Lower leg skin (tissue), 4 donors: ENCODE measurements around the gene GFPT1. TPM values are rescaled to one million over a fixed set of nuclear protein-coding genes. Genes with fewer than 3 reads are reported as not detected.
A peak's percentile ranks its signal among the peaks of the same experiment; 100 is the strongest.

Experiments
- DNase-seq, 2 donors: peaks; one replicate each; pipeline ENCODE4 v3.0.0-alpha.2; 2019; ENCODE audit warnings: low spot score in 2 of 2
- H3K4me3 ChIP-seq: fragments of 200-600 bp; sonication (generic); 2 replicates; pipeline ENCODE4 v1.5.1; 2017; ENCODE audit warnings: mild to moderate bottlenecking, low read depth; ENCODE audit not compliant: poor library complexity, severe bottlenecking
- POLR2A ChIP-seq, 2 donors: fragments of 450-650 bp; IDR thresholded peaks; one replicate each; pipeline ENCODE4 v1.6.1; 2016 to 2017; ENCODE audit warnings: antibody characterized with exemption in 2 of 2, mild to moderate bottlenecking in 1 of 2, moderate library complexity in 1 of 2
- WGBS, 2 donors: methylation state at CpG; one replicate each; pipeline ENCODE4 v1.1.5; 2018; 5-methylcytosine and 5-hydroxymethylcytosine counted together
- intact Hi-C: fragments of 100-400 bp; cut with DNase I; formaldehyde crosslinking; loops from one replicate; pipeline ENCODE4 v1.15.0; 2023; ENCODE audit warnings: low total_unique reads
- total RNA-seq, 4 donors: library from RNA; depleted of rRNA; stranded (reverse); fragments of >200 nt; gene quantifications; one replicate each; pipeline ENCODE4 v1.1.0, GENCODE V29; 2016
- TF ChIP-seq, protein P1 (sequence below), 3 donors: fragments of 450-650 bp; IDR thresholded peaks; one replicate each; pipeline ENCODE4 v1.5.1; 2016; ENCODE audit warnings: antibody characterized with exemption in 3 of 3, mild to moderate bottlenecking in 3 of 3, moderate library complexity in 2 of 3

Gene GFPT1
- total RNA-seq, 4 donors from 2014 or later = 9.5 to 12.4 (median 11.2) TPM

DNA sequence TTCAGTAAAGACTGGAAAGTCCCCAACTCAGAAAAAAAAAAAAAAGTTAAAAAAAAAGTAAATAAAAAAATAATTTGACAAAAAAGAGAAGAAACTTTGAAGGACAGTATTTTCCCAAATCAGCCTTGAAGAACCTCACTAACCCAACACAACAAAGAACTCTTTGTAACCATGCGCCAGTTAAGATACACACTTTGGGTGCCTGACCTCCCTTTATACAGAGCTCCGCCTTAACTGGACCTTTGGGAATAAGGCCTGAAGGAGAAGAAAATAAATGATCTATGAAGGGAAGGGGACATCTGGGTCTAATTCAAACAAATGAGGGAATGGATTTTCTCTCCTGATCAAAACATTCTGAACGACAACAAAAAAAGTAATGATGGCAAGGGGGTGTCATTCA is 2.2 kb upstream of the GFPT1 start:
- intact Hi-C loops = no loop called here
- no peak for DNase-seq
- TF ChIP-seq, protein P1, sequence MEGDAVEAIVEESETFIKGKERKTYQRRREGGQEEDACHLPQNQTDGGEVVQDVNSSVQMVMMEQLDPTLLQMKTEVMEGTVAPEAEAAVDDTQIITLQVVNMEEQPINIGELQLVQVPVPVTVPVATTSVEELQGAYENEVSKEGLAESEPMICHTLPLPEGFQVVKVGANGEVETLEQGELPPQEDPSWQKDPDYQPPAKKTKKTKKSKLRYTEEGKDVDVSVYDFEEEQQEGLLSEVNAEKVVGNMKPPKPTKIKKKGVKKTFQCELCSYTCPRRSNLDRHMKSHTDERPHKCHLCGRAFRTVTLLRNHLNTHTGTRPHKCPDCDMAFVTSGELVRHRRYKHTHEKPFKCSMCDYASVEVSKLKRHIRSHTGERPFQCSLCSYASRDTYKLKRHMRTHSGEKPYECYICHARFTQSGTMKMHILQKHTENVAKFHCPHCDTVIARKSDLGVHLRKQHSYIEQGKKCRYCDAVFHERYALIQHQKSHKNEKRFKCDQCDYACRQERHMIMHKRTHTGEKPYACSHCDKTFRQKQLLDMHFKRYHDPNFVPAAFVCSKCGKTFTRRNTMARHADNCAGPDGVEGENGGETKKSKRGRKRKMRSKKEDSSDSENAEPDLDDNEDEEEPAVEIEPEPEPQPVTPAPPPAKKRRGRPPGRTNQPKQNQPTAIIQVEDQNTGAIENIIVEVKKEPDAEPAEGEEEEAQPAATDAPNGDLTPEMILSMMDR (IDR thresholded peaks at IDR 0.05) = no peak
- TF ChIP-seq POLR2A (IDR thresholded peaks at IDR 0.05) = no peak
- H3K4me3 ChIP-seq = no peak overlapping the region
- WGBS, 2 donors = 78 to 83% methylated on average over 3 of the region's 3 CpGs

DNA sequence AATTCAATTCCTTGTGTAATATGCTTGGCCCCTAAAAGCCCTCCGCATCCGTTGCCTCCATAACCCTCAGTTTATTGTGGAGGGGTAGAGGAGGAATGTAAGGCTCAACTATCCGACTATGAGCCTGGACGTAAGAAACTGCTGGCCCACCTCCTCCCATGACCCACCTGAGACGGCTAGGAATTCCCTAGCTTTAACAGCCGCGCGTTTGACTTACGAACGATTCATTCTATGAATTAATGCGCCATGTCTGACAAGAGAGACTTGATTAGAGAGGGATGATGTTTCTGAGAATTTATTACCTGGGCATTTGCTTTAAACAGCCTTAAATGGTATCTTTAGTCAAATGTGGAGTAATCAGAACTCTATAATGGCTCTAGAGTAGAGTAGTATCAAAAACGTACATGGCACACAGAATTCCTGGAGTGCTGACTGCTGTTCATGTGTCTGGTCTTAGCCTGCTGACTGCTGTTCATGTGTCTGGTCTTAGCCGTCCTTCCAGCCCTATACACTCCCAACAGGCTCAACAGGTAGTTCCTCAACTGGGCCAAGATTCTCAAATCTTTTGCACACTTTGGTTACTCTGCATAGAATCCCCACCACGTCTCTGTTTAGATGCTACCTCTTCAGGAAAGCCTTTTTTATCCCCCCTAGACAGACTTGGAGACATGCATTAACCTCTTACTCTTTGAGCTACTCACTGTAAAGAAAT is 899 bp upstream of the GFPT1 start:
- intact Hi-C loops = no loop called here
- DNase-seq = no peak
- 71 to 74% methylated on average over 14 of the region's 14 CpGs for WGBS, 2 donors
- TF ChIP-seq, protein P1 (IDR thresholded peaks at IDR 0.05) = no peak
- no peak for TF ChIP-seq POLR2A (IDR thresholded peaks at IDR 0.05)
- peak overlapping the region; percentile 27 for H3K4me3 ChIP-seq

DNA sequence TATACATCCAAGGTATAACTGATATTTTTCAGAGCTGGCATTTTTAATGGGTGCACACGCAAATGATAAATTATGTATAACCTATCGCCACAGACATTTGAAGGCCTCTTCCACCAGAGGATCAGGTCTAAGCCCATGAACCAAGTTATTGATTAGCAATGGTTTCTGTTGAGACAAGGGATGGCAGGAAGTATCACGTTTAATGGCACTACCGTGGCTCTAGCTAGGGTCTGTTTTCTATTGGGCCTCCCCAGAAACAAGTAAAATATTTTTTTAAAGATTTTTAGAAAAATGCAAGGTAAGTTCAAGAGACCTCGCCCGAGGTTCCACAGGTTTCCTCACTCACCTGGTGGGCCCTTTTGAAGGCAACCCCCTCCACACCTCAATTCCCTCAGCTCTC is 667 bp downstream of the GFPT1 start:
- DNase-seq = no peak
- peak overlapping the region; percentile 98 for H3K4me3 ChIP-seq
- intact Hi-C loops = no loop called here
- 4 to 5% methylated on average over 6 of the region's 6 CpGs for WGBS, 2 donors
- TF ChIP-seq, protein P1 (IDR thresholded peaks at IDR 0.05) = no peak
- TF ChIP-seq POLR2A (IDR thresholded peaks at IDR 0.05) = no peak

DNA sequence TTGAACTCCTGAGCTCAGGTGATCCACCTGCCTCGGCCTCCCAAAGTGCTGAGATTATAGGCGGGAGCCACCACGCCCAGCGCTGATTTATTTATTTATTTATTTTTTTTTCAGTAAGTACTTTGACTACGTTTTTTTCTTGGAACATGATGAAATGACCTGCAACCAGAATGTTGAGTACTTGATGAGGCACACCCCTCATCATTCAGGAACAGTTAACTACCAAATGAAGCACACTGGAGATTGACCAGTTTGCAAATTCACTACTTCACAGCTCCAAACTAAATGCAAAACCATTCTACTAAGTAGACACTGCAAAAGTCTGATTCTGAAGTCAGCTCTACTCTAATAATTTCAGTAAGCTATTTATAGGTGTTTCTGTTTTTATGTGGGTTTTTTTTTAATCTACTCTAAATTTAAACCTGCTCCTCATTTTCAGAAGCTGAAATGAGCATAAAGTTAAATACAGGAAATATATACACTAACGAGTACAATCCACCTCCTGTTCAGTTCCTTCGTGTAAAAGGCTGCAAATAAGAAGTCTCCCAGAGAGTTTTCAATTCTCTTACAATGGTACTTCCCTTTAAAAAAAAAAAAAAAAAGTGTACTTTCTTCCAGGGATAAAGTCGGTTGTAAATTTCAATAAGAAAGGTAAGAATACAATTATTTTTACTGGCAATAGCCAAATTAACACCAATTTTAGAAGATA is 1.4 kb downstream of the GFPT1 start:
- 35 to 37% methylated on average over 8 of the region's 8 CpGs for WGBS, 2 donors
- no peak overlapping the region for H3K4me3 ChIP-seq
- no peak for TF ChIP-seq POLR2A (IDR thresholded peaks at IDR 0.05)
- TF ChIP-seq, protein P1 (IDR thresholded peaks at IDR 0.05) = no peak
- intact Hi-C loops = no loop called here
- no peak for DNase-seq

DNA sequence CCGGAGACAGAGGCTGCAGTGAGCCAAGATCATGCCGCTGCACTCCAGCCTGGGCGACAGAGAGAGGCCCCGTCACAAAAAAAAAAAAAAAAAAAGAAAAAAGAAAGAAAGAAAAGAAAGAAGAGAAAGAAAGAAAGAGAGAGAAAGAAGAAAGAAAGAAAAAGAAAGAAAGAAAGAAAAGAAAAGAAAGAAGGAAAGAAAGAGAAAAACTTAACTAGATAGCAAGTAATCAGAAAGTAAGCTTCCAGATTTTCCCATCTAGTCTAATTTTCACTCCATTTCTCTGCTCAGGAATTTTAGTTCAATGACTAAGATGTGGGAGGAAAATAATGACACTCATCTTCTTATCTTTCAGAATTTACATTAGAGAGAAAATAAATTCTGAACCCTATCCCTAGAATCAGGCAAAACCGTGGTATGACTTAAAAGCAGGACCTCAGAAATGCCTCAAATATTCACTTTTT is 2.4 kb downstream of the GFPT1 start:
- intact Hi-C loops = no loop called here
- TF ChIP-seq, protein P1 (IDR thresholded peaks at IDR 0.05) = no peak
- TF ChIP-seq POLR2A (IDR thresholded peaks at IDR 0.05) = no peak
- WGBS, 2 donors = 81 to 94% methylated on average over 5 of the region's 5 CpGs

More for the DNA sequence above, 2.4 kb downstream of the GFPT1 start:
- no peak for DNase-seq
- no peak overlapping the region for H3K4me3 ChIP-seq
